Stimulated activated CD8-positive, alpha-beta memory T cell treated with anti-CD3 and anti-CD28 coated beads, Interleukin-4, amount 100 ng/mL, for 1 hour (primary cell): Measurements from ENCODE around the gene KLHL21.
"Not testable (repeated sequence)": the region's sequence is repeated elsewhere in the genome, so short reads cannot be mapped to it uniquely, and the experiment has no call there.

Experiments used
- DNase-seq, 2 donors: peaks; one replicate each; pipeline ENCODE4 v3.0.0-alpha.2; 2020; ENCODE audit warnings: low read depth in 2 of 2, low spot score in 1 of 2

KLHL21 gene

DNA sequence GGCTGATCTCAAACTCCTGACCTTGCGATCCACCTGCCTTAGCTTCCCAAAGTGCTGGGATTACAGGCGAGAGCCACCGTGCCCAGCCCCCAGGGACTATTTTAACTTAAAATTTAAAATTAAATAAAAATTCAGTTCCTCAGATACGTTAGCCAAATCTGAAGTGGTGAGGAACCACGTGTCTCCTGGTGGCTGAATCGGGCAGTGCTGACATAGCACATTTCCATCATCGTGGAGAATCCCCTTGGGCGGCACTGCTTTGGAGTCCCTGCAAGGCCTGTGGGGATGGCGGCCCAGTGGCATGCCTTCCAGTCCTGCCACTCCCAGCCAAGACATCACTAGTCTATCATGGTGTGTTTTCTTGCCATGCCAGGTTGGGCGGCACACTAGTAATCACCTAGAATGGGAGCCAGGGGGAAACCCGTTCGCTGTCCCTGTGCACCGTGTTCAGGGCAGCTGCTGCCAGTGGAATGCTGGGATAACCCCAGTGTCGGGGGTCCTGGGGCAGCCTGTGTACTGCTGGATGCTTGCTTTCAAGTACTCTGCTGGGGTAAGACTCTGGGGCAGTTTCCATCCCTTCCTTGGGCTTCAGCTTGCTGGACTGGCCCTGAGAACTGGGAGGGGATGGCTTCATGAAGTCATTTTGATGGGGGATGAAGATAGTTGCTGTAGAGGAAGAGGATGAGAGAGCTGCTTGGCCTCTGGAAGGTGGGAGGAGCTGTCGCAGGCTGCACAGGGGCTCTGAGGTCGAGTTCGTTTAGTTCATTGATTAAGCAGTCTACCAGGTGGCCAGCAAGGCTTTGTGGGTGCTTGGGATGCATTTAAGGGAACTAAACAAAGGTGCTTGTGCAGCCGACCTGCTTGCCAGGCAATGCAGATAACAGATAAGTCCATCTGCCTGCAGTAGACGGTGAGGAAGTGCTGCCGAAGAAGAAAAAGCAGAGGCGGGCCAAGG, 18.3 kb downstream of the KLHL21 start:
- DNase-seq: no peak

DNA sequence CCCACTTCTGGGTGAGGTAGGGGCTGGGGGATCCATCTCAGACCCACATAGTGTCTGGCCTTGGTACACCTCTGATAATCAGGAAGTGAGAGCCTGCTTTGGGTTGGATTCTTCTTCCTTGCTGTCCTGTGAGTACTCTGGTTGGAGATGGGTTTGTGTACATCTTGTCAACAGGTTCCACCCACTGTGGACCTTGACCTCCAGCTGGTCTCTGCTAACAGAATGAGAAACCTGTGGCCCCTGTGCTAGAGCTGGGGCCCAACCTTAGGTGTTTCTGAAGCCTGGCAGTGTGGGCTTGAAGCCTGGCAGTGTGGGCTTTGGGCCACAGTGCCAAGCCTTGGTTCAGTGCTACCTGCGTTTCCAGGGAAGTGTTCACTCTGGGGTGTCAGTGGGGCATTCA, 20.3 kb downstream of the KLHL21 start:
- no peak for DNase-seq

DNA sequence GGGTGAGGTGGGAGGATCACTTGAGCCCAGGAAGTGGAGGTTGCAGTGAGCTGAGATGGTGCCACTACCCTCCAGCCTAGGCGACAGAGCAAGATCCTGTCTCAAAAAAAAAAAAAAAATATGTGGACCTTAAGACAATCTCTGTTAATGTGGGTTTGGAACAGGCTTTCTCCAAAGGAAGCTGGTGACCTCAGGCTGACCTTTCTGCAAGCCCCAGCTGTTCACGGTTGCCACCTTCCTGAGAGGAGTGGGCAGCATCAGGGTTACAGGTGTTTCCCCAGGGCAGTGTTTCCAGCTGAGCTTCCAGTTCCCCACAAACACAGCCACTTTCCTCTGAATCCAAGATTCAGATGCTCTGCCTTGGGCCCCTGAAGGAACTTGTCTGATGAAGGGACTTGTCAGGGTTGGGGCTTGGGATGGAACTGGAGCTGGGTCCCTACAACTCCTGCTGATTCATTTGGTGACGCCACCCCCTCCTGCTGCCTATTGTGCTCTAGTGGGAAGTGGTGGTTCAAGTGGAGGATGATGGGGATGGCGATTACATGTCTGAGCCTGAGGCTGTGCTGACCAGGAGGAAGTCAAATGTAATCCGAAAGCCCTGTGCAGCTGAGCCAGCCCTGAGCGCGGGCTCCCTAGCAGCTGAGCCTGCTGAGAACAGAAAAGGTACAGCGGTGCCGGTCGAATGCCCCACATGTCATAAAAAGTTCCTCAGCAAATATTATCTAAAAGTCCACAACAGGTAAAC, 20.9 kb downstream of the KLHL21 start:
- DNase-seq: no peak

DNA sequence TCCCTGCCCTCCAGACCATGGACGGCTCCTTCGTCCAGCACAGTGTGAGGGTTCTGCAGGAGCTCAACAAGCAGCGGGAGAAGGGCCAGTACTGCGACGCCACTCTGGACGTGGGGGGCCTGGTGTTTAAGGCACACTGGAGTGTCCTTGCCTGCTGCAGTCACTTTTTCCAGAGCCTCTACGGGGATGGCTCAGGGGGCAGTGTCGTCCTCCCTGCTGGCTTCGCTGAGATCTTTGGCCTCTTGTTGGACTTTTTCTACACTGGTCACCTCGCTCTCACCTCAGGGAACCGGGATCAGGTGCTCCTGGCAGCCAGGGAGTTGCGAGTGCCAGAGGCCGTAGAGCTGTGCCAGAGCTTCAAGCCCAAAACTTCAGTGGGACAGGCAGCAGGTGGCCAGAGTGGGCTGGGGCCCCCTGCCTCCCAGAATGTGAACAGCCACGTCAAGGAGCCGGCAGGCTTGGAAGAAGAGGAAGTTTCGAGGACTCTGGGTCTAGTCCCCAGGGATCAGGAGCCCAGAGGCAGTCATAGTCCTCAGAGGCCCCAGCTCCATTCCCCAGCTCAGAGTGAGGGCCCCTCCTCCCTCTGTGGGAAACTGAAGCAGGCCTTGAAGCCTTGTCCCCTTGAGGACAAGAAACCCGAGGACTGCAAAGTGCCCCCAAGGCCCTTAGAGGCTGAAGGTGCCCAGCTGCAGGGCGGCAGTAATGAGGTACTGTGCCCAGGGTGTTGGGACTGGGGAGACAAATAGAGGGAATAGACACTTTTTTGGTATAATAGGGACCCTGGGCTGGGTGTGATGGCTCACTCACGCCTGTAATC, 21.9 kb downstream of the KLHL21 start:
- no peak for DNase-seq

DNA sequence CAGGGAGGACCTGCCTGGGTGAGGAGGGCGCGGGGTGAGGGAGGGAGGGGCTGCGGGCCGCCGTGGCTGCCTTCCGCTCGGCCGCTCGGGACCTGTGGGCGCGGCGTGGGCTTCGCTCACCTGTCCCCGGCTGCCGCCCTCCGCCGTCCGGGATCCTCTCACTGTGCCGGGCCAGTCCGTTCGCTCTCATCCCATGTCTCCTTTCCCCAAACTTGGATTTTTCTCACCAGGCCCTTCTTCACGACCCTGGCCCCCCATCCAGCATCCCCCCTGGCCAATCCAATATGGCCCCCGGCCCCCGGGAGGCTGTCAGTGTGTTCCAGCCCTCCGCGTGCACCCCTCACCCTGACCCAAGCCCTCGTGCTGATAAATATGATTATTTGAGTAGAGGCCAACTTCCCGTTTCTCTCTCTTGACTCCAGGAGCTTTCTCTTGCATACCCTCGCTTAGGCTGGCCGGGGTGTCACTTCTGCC, 22.5 kb downstream of the KLHL21 start:
- DNase-seq: no peak

DNA sequence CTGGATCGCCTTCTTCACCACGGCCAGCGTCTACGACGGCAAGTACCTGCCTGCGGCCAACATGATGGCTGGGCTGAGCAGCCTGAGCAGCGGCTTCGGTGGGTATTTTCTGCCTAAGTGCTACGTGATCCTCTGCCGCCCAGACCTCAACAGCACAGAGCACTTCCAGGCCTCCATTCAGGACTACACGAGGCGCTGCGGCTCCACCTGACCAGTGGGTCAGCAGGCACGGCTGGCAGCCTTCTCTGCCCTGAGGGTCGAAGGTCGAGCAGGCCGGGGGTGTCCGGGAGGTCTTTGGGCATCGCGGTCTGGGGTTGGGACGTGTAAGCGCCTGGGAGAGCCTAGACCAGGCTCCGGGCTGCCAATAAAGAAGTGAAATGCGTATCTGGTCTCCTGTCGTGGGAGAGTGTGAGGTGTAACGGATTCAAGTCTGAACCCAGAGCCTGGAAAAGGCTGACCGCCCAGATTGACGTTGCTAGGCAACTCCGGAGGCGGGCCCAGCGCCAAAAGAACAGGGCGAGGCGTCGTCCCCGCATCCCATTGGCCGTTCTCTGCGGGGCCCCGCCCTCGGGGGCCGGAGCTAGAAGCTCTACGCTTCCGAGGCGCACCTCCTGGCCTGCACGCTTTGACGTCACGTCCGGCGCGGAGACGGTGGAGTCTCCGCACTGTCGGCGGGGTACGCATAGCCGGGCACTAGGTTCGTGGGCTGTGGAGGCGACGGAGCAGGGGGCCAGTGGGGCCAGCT, 23.1 kb downstream of the KLHL21 start, which contains the start of gene ZBTB48:
TSS of gene ZBTB48 (plus strand) at position 621 of the 745 bp plus-strand sequence. CDS start 616 bp downstream, outside the sequence.
- DNase-seq: peak; percentile 89 to 95

DNA sequence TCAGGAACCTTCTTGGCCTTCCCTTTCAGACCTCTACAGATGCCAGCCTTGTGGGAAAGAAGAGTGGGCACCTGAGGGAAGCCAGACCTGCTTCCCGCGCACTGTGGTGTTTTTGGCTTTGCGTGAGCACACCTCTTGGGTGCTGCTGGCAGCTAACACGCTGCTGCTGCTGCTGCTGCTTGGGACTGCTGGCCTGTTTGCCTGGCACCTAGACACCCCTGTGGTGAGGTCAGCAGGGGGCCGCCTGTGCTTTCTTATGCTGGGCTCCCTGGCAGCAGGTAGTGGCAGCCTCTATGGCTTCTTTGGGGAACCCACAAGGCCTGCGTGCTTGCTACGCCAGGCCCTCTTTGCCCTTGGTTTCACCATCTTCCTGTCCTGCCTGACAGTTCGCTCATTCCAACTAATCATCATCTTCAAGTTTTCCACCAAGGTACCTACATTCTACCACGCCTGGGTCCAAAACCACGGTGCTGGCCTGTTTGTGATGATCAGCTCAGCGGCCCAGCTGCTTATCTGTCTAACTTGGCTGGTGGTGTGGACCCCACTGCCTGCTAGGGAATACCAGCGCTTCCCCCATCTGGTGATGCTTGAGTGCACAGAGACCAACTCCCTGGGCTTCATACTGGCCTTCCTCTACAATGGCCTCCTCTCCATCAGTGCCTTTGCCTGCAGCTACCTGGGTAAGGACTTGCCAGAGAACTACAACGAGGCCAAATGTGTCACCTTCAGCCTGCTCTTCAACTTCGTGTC, 23.9 kb downstream of the KLHL21 start:
- no peak for DNase-seq

DNA sequence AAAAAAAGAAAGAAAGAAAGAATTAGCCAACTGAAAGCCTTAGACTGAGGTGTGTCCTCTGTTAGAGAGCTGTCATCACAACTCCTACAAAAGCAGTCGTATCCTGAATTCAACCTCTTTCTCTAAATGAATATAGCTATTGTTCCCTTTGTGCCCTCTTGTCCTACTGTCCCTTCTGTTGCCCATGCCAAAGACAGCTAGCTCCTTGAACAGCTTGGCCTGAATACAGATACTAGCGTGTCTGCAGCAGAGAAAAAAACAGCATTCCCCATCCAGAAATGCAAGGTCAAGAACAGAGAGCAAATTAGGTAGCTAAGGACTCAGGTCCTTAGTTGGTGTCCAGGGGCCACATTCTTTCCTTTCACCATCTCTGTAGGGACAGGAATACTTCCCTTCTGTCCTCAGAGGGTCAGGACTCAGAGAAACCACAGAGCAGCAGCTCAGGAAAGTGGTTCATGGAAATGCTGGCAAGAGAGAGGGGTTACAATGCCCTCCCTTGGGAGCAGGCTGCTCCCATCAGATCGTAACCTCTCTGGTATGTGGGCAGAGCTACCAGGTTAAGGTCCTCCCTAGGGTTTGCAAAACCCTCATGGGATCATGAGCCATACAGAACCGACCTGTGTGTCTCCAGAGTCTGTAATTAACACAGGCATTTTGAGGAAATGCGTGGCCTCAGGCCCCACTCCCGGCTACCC, 24.7 kb downstream of the KLHL21 start:
- no peak for DNase-seq

DNA sequence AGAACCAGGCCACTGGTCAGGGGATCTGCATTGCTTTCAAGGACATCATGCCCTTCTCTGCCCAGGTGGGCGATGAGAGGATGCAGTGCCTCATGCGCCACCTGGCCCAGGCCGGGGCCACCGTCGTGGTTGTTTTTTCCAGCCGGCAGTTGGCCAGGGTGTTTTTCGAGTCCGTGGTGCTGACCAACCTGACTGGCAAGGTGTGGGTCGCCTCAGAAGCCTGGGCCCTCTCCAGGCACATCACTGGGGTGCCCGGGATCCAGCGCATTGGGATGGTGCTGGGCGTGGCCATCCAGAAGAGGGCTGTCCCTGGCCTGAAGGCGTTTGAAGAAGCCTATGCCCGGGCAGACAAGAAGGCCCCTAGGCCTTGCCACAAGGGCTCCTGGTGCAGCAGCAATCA, 27.9 kb downstream of the KLHL21 start:
- DNase-seq: no peak

DNA sequence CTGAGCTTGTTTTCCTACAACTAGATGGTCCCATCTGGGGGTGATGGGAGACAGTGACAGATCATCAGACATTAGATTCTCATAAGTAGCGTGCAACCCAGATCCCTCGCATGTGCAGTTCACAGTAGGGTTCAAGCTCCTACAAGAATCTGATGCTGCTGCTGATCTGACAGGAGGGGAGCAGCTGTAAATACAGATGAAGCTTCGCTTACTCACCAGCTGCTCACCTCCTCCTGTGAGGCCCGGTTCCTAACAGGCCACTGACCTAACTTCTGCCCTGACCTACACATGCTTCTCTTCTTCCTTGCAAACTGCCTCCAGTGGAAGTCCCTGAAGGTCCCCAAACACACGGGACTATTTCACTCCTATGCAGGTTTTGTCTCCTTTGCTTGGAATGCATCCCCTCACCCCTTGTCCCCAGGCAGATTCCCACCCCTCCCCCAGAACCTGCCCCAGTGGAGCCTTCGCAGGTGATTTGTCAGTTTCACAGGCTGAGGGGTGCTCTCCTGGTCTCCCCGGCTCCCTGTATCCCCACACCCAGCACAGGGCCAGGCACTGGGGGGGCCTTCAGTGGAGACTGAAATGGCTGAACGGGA, 28.5 kb downstream of the KLHL21 start:
- DNase-seq: no peak

DNA sequence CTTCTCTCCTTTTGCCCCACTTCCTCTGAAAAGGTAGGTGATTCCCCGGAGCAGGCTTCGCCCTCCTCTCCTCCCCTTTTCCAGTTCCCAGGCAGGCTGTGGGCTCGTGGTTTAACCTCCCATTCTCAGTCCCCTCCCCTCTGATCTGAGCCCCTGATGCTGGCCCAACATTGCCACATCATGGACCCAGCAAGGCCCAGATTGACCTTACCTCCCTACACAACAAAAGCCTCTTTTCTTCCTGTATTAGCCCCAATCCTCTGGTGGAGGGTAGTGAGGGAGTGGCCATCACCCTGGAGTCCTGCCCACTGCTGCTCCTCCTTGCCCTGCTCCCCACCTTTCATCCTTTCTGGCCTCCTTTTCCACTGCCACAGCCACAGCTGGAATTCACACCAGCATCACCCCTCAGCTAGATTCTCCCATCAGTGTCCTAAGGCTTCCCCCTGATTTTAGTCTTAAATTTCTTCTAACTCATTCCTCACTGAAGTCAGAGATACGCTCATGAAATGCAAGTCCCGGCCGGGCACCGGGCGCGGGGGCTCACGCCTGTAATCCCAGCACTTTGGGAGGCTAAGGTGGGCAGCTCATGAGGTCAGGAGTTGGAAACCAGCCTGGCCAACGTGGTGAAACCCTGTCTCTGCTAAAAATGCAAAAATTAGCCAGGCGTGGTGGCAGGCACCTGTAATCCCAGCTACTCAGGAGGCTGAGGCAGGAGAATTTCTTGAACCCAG, 29.9 kb downstream of the KLHL21 start:
- no peak for DNase-seq

DNA sequence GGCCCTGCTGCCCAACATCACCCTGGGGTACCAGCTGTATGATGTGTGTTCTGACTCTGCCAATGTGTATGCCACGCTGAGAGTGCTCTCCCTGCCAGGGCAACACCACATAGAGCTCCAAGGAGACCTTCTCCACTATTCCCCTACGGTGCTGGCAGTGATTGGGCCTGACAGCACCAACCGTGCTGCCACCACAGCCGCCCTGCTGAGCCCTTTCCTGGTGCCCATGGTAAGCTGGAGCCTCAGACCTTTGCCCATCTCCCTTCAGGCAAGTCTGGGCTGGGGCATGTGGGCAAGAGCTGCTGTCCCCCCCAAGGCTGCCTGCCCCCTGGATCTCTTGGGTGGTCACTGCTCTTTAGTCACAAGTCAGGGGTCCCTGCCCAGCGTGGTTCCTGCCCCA, 31.7 kb downstream of the KLHL21 start:
- no peak for DNase-seq

DNA sequence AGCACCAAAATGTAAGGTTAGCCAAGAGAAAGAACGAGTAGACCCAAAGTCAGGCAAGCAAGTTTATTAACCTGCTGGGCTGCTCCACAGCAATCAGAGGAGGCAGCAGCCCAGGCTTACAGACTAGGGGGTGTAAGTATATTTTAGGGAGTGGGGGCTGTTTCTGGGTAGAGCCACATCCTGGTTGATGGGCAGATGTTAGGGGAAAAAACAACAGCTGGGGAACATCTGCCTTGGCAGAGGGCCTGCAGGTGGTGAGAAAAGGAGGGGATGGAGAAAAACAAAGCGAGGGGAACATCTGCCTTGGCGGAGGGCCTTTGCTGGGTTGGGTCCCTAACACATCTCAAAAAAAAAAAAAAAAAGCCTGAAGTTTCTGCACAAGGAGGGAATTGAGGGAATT, 32.6 kb downstream of the KLHL21 start:
- no peak for DNase-seq

DNA sequence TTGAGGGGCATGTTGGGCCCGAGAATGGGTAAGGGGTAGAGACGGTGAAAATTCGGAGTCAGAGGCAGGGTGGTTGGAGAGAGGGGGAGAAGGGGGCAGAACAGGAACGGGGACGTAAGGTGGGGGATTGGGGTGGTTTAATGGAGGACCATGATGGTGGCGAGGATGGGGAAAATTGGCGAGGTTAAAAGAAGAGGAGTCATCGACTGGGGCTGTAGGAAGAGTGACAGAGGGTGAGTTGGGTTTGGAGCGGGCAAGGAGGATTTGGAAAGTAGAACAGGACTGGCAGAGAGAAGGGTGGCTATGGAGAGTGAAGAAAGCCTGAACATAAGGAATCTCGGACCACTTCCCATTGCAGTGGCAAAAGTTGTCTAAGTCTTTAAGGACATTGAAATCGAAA, 33.6 kb downstream of the KLHL21 start:
- no peak for DNase-seq

DNA sequence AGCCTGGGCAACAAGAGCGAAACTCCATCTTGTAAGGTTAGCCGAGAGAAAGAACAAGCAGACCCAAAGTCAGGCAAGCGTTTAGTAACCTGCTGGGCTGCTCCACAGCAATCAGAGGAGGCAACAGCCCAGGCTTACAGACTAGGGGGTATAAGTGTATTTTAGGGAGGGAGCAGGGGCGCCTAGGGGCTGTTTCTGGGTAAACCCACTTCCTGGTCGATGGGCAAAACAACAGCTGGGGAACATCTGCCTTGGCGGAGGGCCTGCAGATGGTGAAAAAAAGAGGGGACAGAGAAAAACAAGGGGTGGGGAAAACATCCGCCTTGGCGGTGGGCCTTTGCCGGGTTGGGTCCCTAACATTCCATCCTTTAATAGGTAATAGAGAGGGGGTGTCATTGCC, 42.4 kb downstream of the KLHL21 start:
- DNase-seq: no peak

DNA sequence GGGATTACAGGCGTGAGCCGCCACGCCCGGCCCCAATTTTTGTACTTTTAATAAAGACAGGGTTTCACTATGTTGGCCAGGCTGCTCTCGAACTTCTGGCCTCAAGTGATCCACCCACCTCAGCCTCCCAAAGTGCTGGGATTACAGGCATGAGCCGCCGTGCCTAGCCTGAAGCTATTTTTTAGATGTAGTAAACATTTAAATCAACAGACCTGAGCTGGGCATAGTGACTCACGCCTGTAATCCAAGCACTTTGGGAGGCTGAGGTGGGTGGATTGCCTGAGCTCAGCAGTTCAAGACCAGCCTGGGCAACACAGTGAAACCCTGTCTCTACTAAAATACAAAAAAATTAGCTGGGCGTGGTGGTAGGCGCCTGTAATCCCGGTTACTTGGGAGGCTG, 43.5 kb downstream of the KLHL21 start:
- DNase-seq: not testable (repeated sequence)

DNA sequence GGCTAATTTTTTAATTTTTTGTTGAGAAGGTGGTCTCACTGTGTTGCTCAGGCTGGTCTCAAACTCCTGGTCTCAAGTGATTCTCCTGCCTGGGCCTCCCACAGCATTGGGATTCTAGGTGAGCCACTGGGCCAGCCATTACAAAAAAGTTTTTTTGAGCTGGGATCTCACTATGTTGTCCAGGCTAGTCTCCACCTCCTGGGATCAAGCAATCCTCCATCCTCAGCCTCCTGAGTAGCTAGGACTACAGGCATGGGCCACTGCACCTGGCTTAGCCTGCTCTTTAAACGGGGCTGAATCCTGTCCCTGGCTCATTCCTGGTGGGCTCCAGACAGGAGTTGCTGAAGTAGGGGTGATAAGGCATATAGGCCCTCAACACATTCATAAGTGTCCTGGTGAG, 45.1 kb downstream of the KLHL21 start:
- no peak for DNase-seq
